HG03097 (cell line): Measurements from ENCODE around the gene TBC1D14.

Experiments used
- ATAC-seq: cut with Tn5 transposase; IDR thresholded peaks from one replicate; pipeline ENCODE4 v1.9.1; 2021; ENCODE audit not compliant: unreplicated experiment, low FRiP score

The TBC1D14 gene

GRCh38 chr4:6991771-6992557, 82.3 kb downstream of the TBC1D14 start:
- no peak for ATAC-seq

DNA sequence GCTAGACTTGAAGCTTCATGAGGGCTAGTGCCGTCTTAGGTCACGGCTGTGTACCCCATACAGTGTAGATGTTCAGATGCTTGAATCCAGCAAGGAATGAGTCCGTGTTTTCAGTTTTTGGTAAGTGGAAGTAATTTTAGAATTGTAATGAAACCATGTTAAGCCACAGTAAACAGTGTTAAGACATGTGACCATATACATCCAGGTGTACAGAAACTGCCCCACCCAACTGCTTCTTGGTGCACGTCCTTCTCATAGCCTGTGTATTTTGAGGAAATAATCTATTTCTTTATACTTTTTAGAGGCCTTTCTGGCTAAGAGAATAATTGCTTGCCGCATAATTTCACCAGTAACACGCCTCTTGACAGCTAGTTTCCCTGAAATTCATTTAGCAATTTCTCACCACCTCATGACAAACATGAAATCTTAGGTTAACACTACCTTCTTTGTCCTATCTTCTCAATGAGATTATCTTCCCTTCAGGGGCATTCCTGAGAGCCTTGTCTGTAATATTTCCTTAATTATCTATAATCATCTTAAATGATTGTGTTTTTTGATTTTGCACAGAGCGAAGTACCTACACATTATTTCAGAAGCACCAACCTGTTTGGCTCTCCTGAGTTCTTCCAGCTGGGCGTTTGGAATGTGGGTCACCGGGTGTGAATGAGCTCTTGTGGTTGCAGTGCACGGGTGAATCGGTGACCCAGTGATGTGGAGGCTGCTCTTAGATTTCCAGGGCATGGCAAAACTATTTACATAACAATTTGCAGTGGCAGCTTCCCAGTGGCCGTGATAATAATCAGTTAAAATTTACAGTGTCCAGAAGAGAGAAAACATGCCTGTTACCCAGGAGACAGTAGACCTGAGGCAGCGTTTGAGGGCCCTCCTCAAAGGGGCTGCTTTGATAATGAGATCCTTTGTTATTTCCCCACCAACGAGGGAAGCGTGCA, 83.4 kb downstream of the TBC1D14 start:
- no peak for ATAC-seq

GRCh38 chr4:6996481-6996880, 86.9 kb downstream of the TBC1D14 start:
- no peak for ATAC-seq

DNA sequence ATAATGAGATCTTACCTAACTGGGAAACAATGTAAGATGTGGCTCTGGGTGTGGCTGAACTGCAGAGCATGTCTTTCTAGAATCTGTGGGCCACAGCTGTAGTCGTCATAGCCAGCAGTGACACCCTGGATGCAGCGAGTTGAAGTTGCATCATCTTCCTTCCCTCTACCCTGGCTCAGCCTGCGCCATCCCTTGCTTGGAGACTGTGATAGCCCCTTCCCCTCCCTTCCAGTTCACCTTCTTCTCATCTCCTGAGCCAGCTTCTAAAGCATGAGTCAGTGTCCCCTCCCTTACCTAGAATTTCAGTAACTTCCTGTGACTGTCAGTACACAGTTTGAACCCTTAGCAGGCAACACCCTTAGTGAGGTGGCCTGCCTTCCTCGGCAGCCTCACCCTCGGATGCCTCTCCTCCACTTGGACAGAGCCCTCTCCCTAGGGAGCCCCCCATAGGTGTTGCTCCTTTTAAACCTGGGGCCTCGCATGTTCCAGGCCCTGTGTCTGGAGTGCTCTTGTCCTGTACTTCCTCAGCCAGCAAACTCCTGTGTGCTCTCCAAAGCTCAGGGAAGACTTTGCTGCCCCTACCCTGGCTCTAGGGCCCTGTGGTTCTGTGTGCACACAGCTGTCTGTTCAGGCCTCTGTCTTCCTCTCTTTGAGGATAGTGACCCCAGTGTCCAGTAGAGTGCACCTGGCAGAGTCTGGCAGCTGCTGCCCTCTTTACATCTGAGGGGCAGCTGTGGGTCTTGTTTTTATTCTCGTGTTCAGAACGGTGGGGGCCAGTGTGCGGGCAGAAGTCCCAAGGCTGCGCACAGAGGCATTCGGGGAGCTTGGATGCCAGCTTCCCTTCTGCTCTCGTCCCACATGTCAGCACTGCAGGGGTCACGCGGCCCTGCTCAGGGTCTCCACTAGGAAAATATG, 89.8 kb downstream of the TBC1D14 start:
- ATAC-seq: no peak

- no peak for ATAC-seq
These were observed 91.0 kb downstream of the TBC1D14 start for GRCh38 chr4:7000421-7001176.

GRCh38 chr4:7001271-7001670, 91.6 kb downstream of the TBC1D14 start:
- ATAC-seq: no peak

- ATAC-seq: no peak
These were observed 92.7 kb downstream of the TBC1D14 start for GRCh38 chr4:7002336-7002735.

- no peak for ATAC-seq
These were observed 93.7 kb downstream of the TBC1D14 start for GRCh38 chr4:7003176-7003878.

- ATAC-seq: no peak
These were observed 94.2 kb downstream of the TBC1D14 start for GRCh38 chr4:7003879-7004240.

- ATAC-seq: no peak
These were observed 94.7 kb downstream of the TBC1D14 start for GRCh38 chr4:7004331-7004730.

- ATAC-seq: no peak
These were observed 95.9 kb downstream of the TBC1D14 start for GRCh38 chr4:7005571-7005970.

DNA sequence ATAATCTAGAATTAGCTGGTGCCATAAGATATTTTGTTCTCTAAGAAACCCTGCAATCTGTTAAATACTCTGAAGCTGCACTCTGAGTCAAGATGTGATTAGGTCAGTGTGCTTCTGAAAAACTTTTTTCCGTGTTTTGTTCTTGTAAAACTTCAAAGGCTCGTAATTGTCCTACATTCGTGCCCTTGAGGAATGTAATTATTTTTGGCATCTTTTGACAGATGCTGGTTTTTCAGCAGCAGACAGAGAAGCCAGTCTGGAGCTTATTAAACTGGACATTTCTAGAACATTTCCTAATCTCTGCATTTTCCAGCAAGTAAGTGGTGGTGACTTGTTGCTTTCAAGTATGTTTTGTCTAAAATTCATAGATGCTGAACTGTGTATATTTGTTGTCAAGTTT, 96.8 kb downstream of the TBC1D14 start:
- ATAC-seq: no peak

DNA sequence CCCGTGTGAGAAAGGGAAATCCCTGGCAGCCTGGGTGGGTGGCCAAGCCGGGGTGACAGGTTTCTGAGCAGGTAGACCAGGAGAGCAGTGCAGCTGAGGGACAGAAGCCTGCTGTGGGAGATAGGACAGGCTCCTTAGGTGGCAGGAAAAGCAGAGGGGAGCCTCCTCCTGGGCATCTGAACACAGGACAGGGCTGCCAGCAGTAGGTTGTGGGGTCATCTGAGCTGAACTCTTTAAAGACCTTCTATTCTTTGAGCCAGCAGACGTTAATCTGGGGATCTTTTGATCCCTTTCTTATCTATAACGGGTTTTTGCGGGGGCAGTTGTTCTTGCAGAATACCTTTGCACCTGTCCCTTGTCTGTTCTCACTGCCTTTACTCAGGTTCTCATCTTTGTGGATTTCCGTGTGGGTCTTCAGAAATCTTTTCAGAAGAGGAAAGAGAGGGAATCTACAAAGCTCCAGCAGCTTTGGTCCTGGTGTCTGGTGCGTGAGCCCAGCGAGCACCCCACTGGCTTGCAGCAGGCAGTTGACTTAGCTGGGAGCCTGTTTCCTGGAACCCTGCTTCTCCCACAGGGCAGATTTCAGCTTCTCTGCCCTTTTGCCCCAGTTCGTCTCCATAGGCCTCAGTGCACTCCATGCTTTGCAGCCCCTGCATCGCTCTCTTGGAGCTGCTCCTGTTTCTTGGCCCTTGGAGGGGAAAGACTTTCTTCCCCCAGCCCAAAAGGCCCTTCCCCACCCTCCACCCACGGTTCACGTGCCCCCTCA, 97.7 kb downstream of the TBC1D14 start:
- no peak for ATAC-seq

DNA sequence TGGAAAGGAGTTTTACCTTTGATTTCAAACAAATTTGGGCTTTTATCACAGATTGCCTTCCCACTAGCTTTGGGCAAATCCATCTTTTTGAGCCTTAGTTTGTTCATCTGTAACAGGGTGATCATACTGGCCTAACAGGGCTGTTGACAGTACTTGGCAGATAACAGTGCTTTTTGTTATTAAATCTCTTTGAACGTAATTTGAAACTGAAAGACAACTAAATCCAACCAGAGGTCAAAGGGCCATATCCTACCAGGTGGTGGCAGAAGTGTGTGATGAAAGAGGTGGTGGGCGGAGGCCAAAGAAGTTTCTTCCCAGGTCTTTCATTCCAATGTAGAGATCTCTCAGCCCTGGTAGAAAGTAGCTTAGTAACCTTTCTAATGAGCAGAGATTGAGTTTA, 98.3 kb downstream of the TBC1D14 start:
- ATAC-seq: no peak

- ATAC-seq: no peak
These were observed 99.9 kb downstream of the TBC1D14 start for GRCh38 chr4:7009564-7009963.

DNA sequence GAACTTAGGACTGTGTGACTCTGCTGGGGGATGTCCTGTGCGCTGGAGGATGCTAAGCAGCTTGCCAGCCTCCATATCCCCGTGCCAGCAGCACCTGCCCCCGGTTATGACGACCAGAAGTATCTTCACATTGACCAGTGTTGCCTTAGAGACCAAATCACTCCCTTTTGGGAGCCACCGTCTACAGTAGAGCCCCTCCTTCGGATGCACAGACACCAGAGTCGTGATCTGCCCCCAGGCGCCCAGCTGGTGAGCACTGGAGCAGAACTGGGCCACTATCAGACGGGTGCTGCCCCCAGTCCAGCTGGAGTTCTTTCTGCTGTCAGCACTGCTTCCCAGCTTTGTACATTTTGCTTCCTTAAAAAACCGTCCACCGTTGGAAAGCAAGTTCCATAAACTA, 103.5 kb downstream of the TBC1D14 start:
- no peak for ATAC-seq

- ATAC-seq: no peak
These were observed 105.2 kb downstream of the TBC1D14 start for GRCh38 chr4:7014815-7015214.

- no peak for ATAC-seq
These were observed 105.9 kb downstream of the TBC1D14 start for GRCh38 chr4:7015383-7016035.
